Stimulated activated CD8-positive, alpha-beta memory T cell treated with anti-CD3 and anti-CD28 coated beads, Interleukin-7, amount 100 ng/mL, for 48 hours (primary cell): ENCODE measurements around the gene MDH2.
"Not testable (repeated sequence)": the region's sequence is repeated elsewhere in the genome, so short reads cannot be mapped to it uniquely, and the experiment has no call there.

Experiments used
- DNase-seq, 2 donors: peaks; one replicate each; pipeline ENCODE4 v3.0.0-alpha.2; 2020; ENCODE audit warnings: low read depth in 1 of 2; ENCODE audit errors: extremely low read depth in 1 of 2

Gene MDH2

DNA sequence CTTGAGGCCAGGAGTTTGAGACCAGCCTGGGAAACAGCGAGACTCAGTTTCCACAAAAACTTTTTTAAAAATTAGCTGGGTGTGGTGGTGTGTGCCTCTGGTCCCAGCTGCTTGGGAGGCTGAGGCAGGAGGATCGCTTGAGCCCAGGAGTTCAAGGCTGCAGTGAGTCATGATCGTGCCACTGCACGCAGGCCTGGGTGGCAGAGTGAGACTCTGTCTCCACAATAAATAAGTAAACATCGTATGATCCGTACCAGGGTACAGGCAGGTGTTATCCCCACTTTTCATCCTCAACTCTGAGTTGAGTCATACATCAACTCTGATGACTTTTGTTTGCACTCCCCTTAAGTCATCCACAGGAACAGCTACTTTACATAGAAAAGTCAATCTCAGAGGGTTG, 58.2 kb downstream of the MDH2 start:
- DNase-seq: not testable (repeated sequence)

DNA sequence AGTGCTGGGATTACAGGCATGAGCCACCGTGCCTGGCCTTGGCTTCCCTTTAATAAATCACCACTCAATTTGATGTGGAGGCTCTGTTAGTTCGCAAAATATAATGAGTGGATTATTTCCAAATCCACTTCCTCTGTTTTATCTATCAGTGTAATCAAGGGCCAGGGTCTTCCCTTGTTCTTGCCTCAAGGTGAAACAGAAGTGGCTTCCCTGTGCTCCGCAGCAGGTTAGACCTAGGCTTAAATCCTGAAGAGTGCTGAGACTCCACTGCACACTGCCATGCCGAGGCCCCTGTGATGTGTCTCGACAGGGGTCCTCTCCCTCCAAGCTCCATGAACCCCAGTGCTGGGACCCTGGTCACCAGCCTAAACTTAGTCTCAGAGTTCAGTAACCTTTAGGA, 59.0 kb downstream of the MDH2 start:
- no peak for DNase-seq

DNA sequence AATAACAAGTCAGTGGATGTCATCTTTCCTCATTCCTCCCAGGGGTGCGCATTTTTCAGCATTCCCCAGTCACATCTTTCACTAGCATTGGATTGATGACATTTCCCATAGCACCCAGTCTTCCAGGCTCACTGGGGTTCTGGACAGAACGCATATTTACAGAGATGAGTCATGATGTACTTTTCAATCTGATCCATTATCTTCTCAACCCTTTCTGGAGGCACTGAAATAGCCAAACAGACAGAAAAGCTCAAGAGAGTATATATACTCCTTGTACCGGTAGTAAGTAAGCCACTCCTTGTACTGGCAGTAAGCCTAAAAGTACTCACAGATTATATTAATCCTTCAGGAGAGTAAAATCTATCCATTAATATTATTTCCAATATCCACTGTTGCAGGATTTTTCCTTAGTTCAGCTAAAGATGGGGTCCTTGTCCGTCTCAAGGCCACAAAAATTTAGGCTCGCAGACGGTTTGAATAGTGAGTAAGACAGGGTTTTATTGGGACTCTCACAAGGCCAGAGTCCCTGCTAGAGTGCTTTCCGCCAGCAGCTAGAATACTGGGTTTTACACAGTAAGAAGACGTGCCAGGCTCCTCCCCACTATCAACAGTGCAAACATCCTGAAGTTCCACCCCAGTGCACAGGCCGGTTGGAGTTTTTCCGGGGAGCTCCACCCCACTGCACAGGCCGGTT, 60.8 kb downstream of the MDH2 start:
- no peak for DNase-seq

DNA sequence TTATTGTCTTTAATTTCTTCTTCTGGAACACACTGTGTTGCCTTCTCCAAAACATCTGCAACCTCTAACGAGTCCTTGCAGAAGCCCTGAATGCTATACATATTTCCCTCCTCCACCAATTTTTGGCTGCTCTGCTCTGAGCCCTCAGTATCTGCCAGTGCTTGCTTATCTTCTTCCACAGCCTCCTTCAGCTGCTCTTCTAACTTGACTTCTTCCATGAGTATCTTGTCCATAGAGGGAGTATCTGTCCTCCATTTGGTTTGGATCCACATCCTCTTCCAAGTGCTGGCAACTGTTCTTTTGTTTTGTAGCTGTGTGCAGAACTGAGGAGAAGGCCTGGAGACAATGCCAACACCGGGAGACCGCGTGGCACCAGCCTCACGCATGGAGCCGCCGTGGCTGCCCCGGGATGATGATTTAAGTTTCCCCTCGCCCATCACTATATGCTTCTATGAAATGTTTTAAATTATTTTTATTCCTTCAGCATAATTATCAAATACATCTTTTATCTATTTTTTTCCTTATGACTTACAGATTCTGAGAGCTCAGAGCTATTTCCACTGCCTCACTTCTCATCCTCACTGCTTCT, 65.2 kb downstream of the MDH2 start:
- DNase-seq: not testable (repeated sequence)

DNA sequence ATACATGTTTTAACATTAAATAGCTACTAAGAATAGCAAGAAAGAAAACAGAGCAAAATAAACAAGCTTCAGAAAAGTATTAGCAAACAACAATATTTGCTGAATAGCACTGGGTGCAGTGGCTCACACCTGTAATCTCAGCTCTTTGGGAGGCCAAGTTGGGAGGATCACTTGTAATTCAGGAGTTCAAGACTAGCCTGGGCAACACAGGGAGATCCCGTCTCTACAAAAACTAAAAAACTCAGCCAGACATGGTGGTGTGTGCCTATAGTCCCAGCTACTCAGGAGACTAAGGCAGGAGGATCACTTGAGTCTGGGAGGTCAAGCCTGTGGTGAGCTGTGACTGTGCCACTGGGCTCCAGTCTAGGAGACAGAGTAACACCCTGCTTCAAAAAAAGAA, 66.8 kb downstream of the MDH2 start:
- not testable (repeated sequence) for DNase-seq
